Mucosa of rectum (tissue), 2 donors: Measurements from ENCODE around the gene CTTNBP2.
"Not testable (repeated sequence)": the region's sequence is repeated elsewhere in the genome, so short reads cannot be mapped to it uniquely, and the experiment has no call there.

Experiments
- H3K27ac ChIP-seq, 2 donors: one replicate each; pipeline ENCODE4 v1.7.0; 2013; ENCODE audit warnings: inconsistent platforms in 2 of 2, low read depth in 2 of 2, low read length in 2 of 2
- H3K27me3 ChIP-seq, 2 donors: one replicate each; pipeline ENCODE4 v1.7.0; 2013; ENCODE audit warnings: low read length in 2 of 2; ENCODE audit not compliant: control insufficient read depth in 2 of 2, insufficient read depth in 2 of 2
- H3K36me3 ChIP-seq, 2 donors: one replicate each; pipeline ENCODE4 v1.7.0; 2013; ENCODE audit warnings: low read length in 2 of 2; ENCODE audit not compliant: control insufficient read depth in 2 of 2, insufficient read depth in 2 of 2
- H3K4me1 ChIP-seq, 2 donors: one replicate each; pipeline ENCODE4 v1.7.0; 2013; ENCODE audit warnings: low read length in 2 of 2, mild to moderate bottlenecking in 1 of 2; ENCODE audit not compliant: control insufficient read depth in 2 of 2, insufficient read depth in 2 of 2
- H3K4me3 ChIP-seq, 2 donors: one replicate each; pipeline ENCODE4 v1.7.0; 2013; ENCODE audit warnings: low read length in 2 of 2
- H3K9ac ChIP-seq, 2 donors: one replicate each; pipeline ENCODE4 v1.7.0; 2013; ENCODE audit warnings: low read length in 2 of 2, low read depth in 1 of 2, mild to moderate bottlenecking in 1 of 2
- H3K9me3 ChIP-seq, 2 donors: one replicate each; pipeline ENCODE4 v1.7.0; 2013; ENCODE audit warnings: low read length in 2 of 2; ENCODE audit not compliant: control insufficient read depth in 2 of 2
- donor health status: healthy.
- donor health status: Normal muscosa, but diverticular disease.

The CTTNBP2 gene

DNA sequence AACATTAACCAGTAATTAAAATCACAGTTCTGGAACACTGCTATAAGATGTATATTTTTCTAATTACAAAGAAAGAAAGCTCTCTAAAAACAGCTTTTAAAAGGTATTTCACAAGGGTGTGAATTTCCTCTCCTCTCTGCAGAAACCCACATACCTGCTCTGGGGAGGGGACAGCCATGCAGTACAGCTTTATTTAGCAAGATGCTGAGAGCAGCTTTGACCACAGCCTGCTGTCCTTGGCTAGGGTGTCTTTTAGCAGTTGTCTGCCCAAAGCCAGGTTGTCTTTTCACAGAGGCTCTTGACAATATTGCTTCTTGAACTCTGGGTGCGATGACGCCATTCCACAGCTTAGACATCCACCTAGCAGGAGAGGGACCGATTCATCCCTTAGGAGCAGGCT lies 148.3 kb downstream of the CTTNBP2 start:
- no peaks in the 10 kb centered on the region for H3K27me3 ChIP-seq
- H3K4me1 ChIP-seq = no peaks in the 10 kb centered on the region
- H3K9ac ChIP-seq = no peak overlapping the region
- no peak overlapping the region for H3K27ac ChIP-seq
- H3K4me3 ChIP-seq = no peak overlapping the region
- H3K9me3 ChIP-seq = no peaks in the 10 kb centered on the region
- H3K36me3 ChIP-seq = no peaks in the 10 kb centered on the region

- H3K4me1 ChIP-seq = peaks cover 0 to 2% of the 10 kb centered on the region in 2 donors
- no peaks in the 10 kb centered on the region for H3K36me3 ChIP-seq
- no peaks in the 10 kb centered on the region for H3K27me3 ChIP-seq
- H3K9me3 ChIP-seq = no peaks in the 10 kb centered on the region
- no peak overlapping the region for H3K27ac ChIP-seq
- H3K9ac ChIP-seq = no peak overlapping the region
- no peak overlapping the region for H3K4me3 ChIP-seq
Observed at GRCh38 chr7:117719377-117719776, 153.9 kb downstream of the CTTNBP2 start.

DNA sequence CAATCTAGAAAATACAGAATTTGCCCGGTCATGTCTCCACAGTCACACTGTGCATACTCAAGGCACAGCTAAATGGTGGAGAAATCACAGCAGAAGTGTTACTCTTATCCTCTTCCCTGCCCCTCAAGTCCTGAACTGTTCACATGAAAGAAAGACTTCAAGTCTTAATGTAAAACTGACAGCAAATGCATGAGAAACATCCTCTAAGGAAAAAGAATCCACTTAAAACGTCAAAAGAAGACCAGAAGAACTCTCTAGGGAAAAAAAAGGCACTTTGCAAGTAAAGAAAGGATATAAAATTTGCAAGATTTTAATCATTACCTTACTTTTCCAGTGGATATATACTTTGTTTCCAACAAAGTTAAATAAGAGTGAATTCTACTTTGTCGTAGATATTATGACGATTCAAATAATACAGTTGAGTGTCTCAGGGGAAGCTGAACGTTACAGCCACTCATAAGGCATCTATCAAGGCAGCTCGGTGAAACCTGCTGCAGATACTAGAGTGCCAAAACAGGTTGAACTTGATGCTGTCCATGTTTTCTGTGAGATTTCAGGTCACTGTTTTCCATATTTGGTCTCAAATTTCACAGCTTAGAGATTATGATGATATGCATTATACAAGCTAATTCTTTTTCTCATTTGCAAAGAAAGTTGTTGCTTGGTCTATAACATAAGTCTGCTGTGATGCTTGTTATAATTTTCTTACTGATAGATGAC lies 155.0 kb downstream of the CTTNBP2 start:
- H3K27me3 ChIP-seq = no peaks in the 10 kb centered on the region
- peaks cover 0 to 2% of the 10 kb centered on the region in 2 donors for H3K4me1 ChIP-seq
- no peaks in the 10 kb centered on the region for H3K36me3 ChIP-seq
- H3K9me3 ChIP-seq = no peaks in the 10 kb centered on the region
- H3K27ac ChIP-seq = no peak overlapping the region
- no peak overlapping the region for H3K4me3 ChIP-seq
- no peak overlapping the region for H3K9ac ChIP-seq

- no peaks in the 10 kb centered on the region for H3K9me3 ChIP-seq
- no peak overlapping the region for H3K27ac ChIP-seq
- H3K4me1 ChIP-seq = peaks cover 0 to 2% of the 10 kb centered on the region in 2 donors
- H3K27me3 ChIP-seq = no peaks in the 10 kb centered on the region
- no peak overlapping the region for H3K9ac ChIP-seq
- no peak overlapping the region for H3K4me3 ChIP-seq
- H3K36me3 ChIP-seq = no peaks in the 10 kb centered on the region
Observed at GRCh38 chr7:117717357-117717756, 155.9 kb downstream of the CTTNBP2 start.

- Histone ChIP-seq H3K36me3 (no peaks in the 10 kb centered on the region), H3K4me3 (no peak overlapping the region), H3K9ac (no peak overlapping the region), H3K27me3 (no peaks in the 10 kb centered on the region), H3K4me1 (peaks cover 0 to 2% of the 10 kb centered on the region in 2 donors), H3K27ac (no peak overlapping the region), H3K9me3 (no peaks in the 10 kb centered on the region)
Observed at GRCh38 chr7:117716707-117717299, 156.4 kb downstream of the CTTNBP2 start.

DNA sequence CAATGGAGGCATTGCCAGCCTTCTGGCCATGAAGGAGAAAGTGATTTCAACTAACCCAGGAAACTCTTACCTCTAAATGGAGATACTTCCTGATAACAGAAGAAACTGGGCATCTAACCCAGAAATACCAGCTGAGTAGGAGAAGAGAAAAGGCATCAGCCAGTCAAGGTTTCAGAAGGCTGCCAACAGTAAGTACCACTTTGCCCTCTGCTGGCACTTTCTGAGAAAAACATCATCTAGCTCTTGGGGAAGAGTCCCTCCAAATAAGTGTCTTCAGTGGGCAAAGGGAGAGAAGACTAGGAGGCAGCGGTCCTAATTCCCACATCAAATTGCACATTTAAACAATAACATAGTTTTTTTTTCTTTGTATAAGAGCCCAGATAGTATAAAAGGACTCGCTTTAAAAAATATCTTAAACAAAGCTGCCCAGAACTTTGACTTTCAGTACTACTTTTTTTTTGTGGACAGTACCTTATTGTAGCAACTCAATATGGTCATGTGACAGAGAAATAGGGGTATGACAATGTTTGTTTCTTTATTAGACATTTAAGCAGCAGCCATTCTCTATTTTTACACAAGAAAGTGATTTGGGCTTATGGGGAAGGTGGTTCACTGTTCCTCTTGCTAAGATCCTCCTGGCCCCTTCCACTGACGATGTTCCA lies 157.3 kb downstream of the CTTNBP2 start:
- Histone ChIP-seq H3K9me3 (no peaks in the 10 kb centered on the region), H3K9ac (no peak overlapping the region), H3K27me3 (no peaks in the 10 kb centered on the region), H3K4me3 (no peak overlapping the region), H3K4me1 (peaks cover 0 to 2% of the 10 kb centered on the region in 2 donors), H3K36me3 (no peaks in the 10 kb centered on the region), H3K27ac (no peak overlapping the region)

DNA sequence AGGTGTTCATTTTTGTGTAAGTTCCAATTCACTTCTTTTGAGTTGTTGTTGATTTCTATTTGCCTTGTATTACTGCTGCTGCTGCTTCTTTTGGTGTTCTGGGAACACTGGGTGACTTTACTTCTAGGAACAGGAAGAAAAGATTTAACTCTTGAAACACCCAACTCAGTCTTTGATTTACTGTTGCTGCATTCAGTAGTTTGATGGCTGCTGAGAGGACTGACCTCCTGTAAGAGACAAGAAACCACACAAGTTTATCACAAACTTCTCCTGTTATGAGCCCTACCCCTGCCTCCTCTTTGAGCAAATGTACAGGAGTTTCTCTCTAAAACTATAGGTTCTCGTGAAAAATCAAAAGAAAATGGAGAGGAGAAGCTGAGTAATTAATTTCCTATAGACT lies 161.7 kb downstream of the CTTNBP2 start:
- no peak overlapping the region for H3K4me3 ChIP-seq
- no peak overlapping the region for H3K9ac ChIP-seq
- H3K9me3 ChIP-seq = no peaks in the 10 kb centered on the region
- no peaks in the 10 kb centered on the region for H3K27me3 ChIP-seq
- H3K36me3 ChIP-seq = no peaks in the 10 kb centered on the region
- H3K27ac ChIP-seq = no peak overlapping the region
- peaks cover 0 to 2% of the 10 kb centered on the region in 2 donors for H3K4me1 ChIP-seq

- H3K9ac ChIP-seq, H3K36me3 ChIP-seq, H3K4me1 ChIP-seq, H3K27ac ChIP-seq, H3K4me3 ChIP-seq, H3K27me3 ChIP-seq, H3K9me3 ChIP-seq: not testable (repeated sequence)
Observed at GRCh38 chr7:117708173-117708572, 165.1 kb downstream of the CTTNBP2 start.

GRCh38 chr7:117707080-117707479 lies 166.2 kb downstream of the CTTNBP2 start:
- no peaks in the 10 kb centered on the region for H3K36me3 ChIP-seq
- H3K4me1 ChIP-seq = no peaks in the 10 kb centered on the region

GRCh38 chr7:117706210-117706609 lies 167.0 kb downstream of the CTTNBP2 start:
- no peaks in the 10 kb centered on the region for H3K9me3 ChIP-seq
- no peaks in the 10 kb centered on the region for H3K27me3 ChIP-seq
- H3K27ac ChIP-seq = no peak overlapping the region
- H3K9ac ChIP-seq = no peak overlapping the region
- no peaks in the 10 kb centered on the region for H3K4me1 ChIP-seq
- no peaks in the 10 kb centered on the region for H3K36me3 ChIP-seq
- no peak overlapping the region for H3K4me3 ChIP-seq

More at GRCh38 chr7:117707080-117707479, 166.2 kb downstream of the CTTNBP2 start:
- no peak overlapping the region for H3K27ac ChIP-seq
- H3K9me3 ChIP-seq = no peaks in the 10 kb centered on the region
- H3K27me3 ChIP-seq = no peaks in the 10 kb centered on the region
- no peak overlapping the region for H3K9ac ChIP-seq
- no peak overlapping the region for H3K4me3 ChIP-seq
